GM23248 (cell line): ENCODE measurements around the gene CXCL1.

ENCODE experiments used
- EZH2 ChIP-seq: fragments of 200-600 bp; sonication (generic); IDR thresholded peaks from 2 replicates; pipeline ENCODE4 v1.6.1; 2018; ENCODE audit warnings: antibody characterized with exemption, mild to moderate bottlenecking; ENCODE audit not compliant: insufficient read depth, poor library complexity, severe bottlenecking
- EZH2phosphoT487 ChIP-seq: fragments of 200-600 bp; sonication (generic); IDR thresholded peaks from 2 replicates; pipeline ENCODE4 v1.6.1; 2018; ENCODE audit warnings: antibody characterized with exemption, moderate library complexity, mild to moderate bottlenecking, low read depth; ENCODE audit not compliant: insufficient read depth

- no peak for TF ChIP-seq EZH2phosphoT487
- no peak for TF ChIP-seq EZH2
Measured at GRCh38 chr4:73848183-73848777, 20.9 kb upstream of the CXCL1 start.
